ENCODE measurements around the gene NOCT. TPM values are rescaled to one million over a fixed set of nuclear protein-coding genes. Genes with fewer than 3 reads are reported as not detected.
"Not testable (repeated sequence)": the region's sequence is repeated elsewhere in the genome, so short reads cannot be mapped to it uniquely, and the experiment has no call there.

NOCT gene
- total RNA-seq (2014; rRNA removed; shearing (Covaris generic)), result 20.4 and 24.0 TPM in 2 replicates
- polyA plus RNA-seq (2015; cell fraction: cytosol; rRNA removed), result 12.7 and 14.9 TPM in 2 replicates
- 6.2 and 16.1 TPM in 2 replicates for polyA plus RNA-seq (2015; cell fraction: nucleus; rRNA removed)

- in situ Hi-C loops (cut with HindIII; ENCODE audit: low pct_unique_long_range_greater_than_20kb, low sequenced_read_pairs), result no loop called here
- peak; percentile 88 for DNase-seq (ENCODE audit: low read depth, low spot score)
Measured at GRCh38 chr4:139015269-139015947, at the start of gene NOCT. Gene NOCT, plus strand, starts transcription at chr4:139015781. Its CDS starts 201 bp downstream, at chr4:139015982.

GRCh38 chr4:138967313-138967712 is 48.3 kb upstream of the NOCT start:
- DNase-seq (ENCODE audit: low read depth, low spot score), result no peak

GRCh38 chr4:138972956-138973801 is 42.4 kb upstream of the NOCT start:
- in situ Hi-C loops (cut with HindIII; ENCODE audit: low pct_unique_long_range_greater_than_20kb, low sequenced_read_pairs), result no loop called here
- DNase-seq (ENCODE audit: low read depth, low spot score), result no peak

More at GRCh38 chr4:138967313-138967712, 48.3 kb upstream of the NOCT start:
- in situ Hi-C loops (cut with HindIII; ENCODE audit: low pct_unique_long_range_greater_than_20kb, low sequenced_read_pairs), result no loop called here

- DNase-seq (ENCODE audit: low read depth, low spot score), result no peak
- in situ Hi-C loops (cut with HindIII; ENCODE audit: low pct_unique_long_range_greater_than_20kb, low sequenced_read_pairs), result no loop called here
Measured at GRCh38 chr4:138975225-138975624, 40.4 kb upstream of the NOCT start.

- in situ Hi-C loops (cut with HindIII; ENCODE audit: low pct_unique_long_range_greater_than_20kb, low sequenced_read_pairs), result no loop called here
- no peak for DNase-seq (ENCODE audit: low read depth, low spot score)
Measured at GRCh38 chr4:138976526-138976925, 39.1 kb upstream of the NOCT start.

GRCh38 chr4:138977524-138977923 is 38.1 kb upstream of the NOCT start:
- in situ Hi-C loops (cut with HindIII; ENCODE audit: low pct_unique_long_range_greater_than_20kb, low sequenced_read_pairs), result no loop called here
- DNase-seq (ENCODE audit: low read depth, low spot score), result no peak

- DNase-seq (ENCODE audit: low read depth, low spot score), result no peak
- in situ Hi-C loops (cut with HindIII; ENCODE audit: low pct_unique_long_range_greater_than_20kb, low sequenced_read_pairs), result no loop called here
Measured at GRCh38 chr4:138978028-138978585, 37.5 kb upstream of the NOCT start.

GRCh38 chr4:138978600-138978999 is 37.0 kb upstream of the NOCT start:
- in situ Hi-C loops (cut with HindIII; ENCODE audit: low pct_unique_long_range_greater_than_20kb, low sequenced_read_pairs), result no loop called here
- DNase-seq (ENCODE audit: low read depth, low spot score), result no peak

GRCh38 chr4:138979742-138980141 is 35.8 kb upstream of the NOCT start:
- no peak for DNase-seq (ENCODE audit: low read depth, low spot score)
- in situ Hi-C loops (cut with HindIII; ENCODE audit: low pct_unique_long_range_greater_than_20kb, low sequenced_read_pairs), result no loop called here

GRCh38 chr4:138981930-138982390 is 33.6 kb upstream of the NOCT start:
- in situ Hi-C loops (cut with HindIII; ENCODE audit: low pct_unique_long_range_greater_than_20kb, low sequenced_read_pairs), result no loop called here
- DNase-seq (ENCODE audit: low read depth, low spot score), result peak; percentile 14

GRCh38 chr4:138982754-138983153 is 32.8 kb upstream of the NOCT start:
- in situ Hi-C loops (cut with HindIII; ENCODE audit: low pct_unique_long_range_greater_than_20kb, low sequenced_read_pairs), result no loop called here
- DNase-seq (ENCODE audit: low read depth, low spot score), result no peak

- DNase-seq (ENCODE audit: low read depth, low spot score), result no peak
- in situ Hi-C loops (cut with HindIII; ENCODE audit: low pct_unique_long_range_greater_than_20kb, low sequenced_read_pairs), result no loop called here
Measured at GRCh38 chr4:138983690-138984089, 31.9 kb upstream of the NOCT start.

- DNase-seq (ENCODE audit: low read depth, low spot score), result no peak
- in situ Hi-C loops (cut with HindIII; ENCODE audit: low pct_unique_long_range_greater_than_20kb, low sequenced_read_pairs), result no loop called here
Measured at GRCh38 chr4:138984647-138985046, 30.9 kb upstream of the NOCT start.

GRCh38 chr4:138992676-138993075 is 22.9 kb upstream of the NOCT start:
- DNase-seq (ENCODE audit: low read depth, low spot score), result no peak
- in situ Hi-C loops (cut with HindIII; ENCODE audit: low pct_unique_long_range_greater_than_20kb, low sequenced_read_pairs), result no loop called here

GRCh38 chr4:138996090-138996489 is 19.5 kb upstream of the NOCT start:
- no peak for DNase-seq (ENCODE audit: low read depth, low spot score)
- in situ Hi-C loops (cut with HindIII; ENCODE audit: low pct_unique_long_range_greater_than_20kb, low sequenced_read_pairs), result no loop called here

- DNase-seq (ENCODE audit: low read depth, low spot score), result no peak
- in situ Hi-C loops (cut with HindIII; ENCODE audit: low pct_unique_long_range_greater_than_20kb, low sequenced_read_pairs), result no loop called here
Measured at GRCh38 chr4:138999666-139000065, 15.9 kb upstream of the NOCT start.

GRCh38 chr4:139000134-139000533 is 15.4 kb upstream of the NOCT start:
- in situ Hi-C loops (cut with HindIII; ENCODE audit: low pct_unique_long_range_greater_than_20kb, low sequenced_read_pairs); DNase-seq (ENCODE audit: low read depth, low spot score): not testable (repeated sequence)

GRCh38 chr4:139001430-139001829 is 14.2 kb upstream of the NOCT start:
- in situ Hi-C loops (cut with HindIII; ENCODE audit: low pct_unique_long_range_greater_than_20kb, low sequenced_read_pairs); DNase-seq (ENCODE audit: low read depth, low spot score): not testable (repeated sequence)
